Smooth muscle cell (in vitro differentiated cells): ENCODE results near the gene LTK. TPM values are rescaled to one million over a fixed set of nuclear protein-coding genes. Genes with fewer than 3 reads are reported as not detected.

Source experiments
- DNase-seq: peaks from one replicate; lab custom pipeline; 2025; ENCODE audit not compliant: unreplicated experiment; lab: John Stamatoyannopoulos, UW
- H2AFZ ChIP-seq: fragments of 200-600 bp; sonication (generic); 2 replicates; pipeline ENCODE4 v1.6.0; 2016; ENCODE audit warnings: antibody characterized with exemption, low read depth, mild to moderate bottlenecking
- H3F3A ChIP-seq: fragments of 200-600 bp; sonication (generic); 2 replicates; pipeline ENCODE4 v1.6.0; 2017; ENCODE audit warnings: antibody characterized with exemption, low read depth
- H3K27ac ChIP-seq: fragments of 200-600 bp; sonication (generic); 2 replicates; pipeline ENCODE4 v1.5.1; 2016; ENCODE audit warnings: low read depth, mild to moderate bottlenecking
- H3K27me3 ChIP-seq: fragments of 200-600 bp; sonication (generic); 2 replicates; pipeline ENCODE4 v1.6.1; 2016; ENCODE audit warnings: low read depth, mild to moderate bottlenecking
- H3K36me3 ChIP-seq: fragments of 200-600 bp; sonication (generic); 2 replicates; pipeline ENCODE4 v1.5.1; 2016; ENCODE audit warnings: low read depth
- H3K4me1 ChIP-seq: fragments of 200-600 bp; sonication (generic); 2 replicates; pipeline ENCODE4 v1.5.1; 2016; ENCODE audit warnings: low read depth
- H3K4me2 ChIP-seq: fragments of 200-600 bp; sonication (generic); 2 replicates; pipeline ENCODE4 v1.6.0; 2016; ENCODE audit warnings: mild to moderate bottlenecking
- H3K4me3 ChIP-seq: fragments of 200-600 bp; sonication (generic); 2 replicates; pipeline ENCODE4 v1.5.1; 2016; ENCODE audit warnings: mild to moderate bottlenecking
- H3K79me2 ChIP-seq: fragments of 200-600 bp; sonication (generic); 2 replicates; pipeline ENCODE4 v1.6.0; 2016; ENCODE audit warnings: low read depth, mild to moderate bottlenecking
- H3K9ac ChIP-seq: fragments of 200-600 bp; sonication (generic); 2 replicates; pipeline ENCODE4 v1.6.0; 2016; ENCODE audit warnings: low read depth
- H3K9me3 ChIP-seq: fragments of 200-600 bp; sonication (generic); replicated peaks from 2 replicates; pipeline ENCODE4 v1.5.1; 2016; ENCODE audit warnings: low read depth
- H4K20me1 ChIP-seq: fragments of 200-600 bp; sonication (generic); 2 replicates; pipeline ENCODE4 v1.6.0; 2016; ENCODE audit warnings: low read depth
- WGBS: methylation state at CpG from one replicate; pipeline ENCODE4 v1.1.7; 2016; ENCODE audit warnings: low lambda C conversion rate; 5-methylcytosine and 5-hydroxymethylcytosine counted together
- polyA plus RNA-seq: library from polyadenylated mRNA; unstranded; fragments of >200 nt; fragmentation: Nextera tagmentation; extraction: Ambion mirVana; gene quantifications from 2 replicates; pipeline ENCODE4 v1.2.1, GENCODE V29; 2016
- total RNA-seq: library from RNA; depleted of rRNA; stranded (reverse); fragments of >200 nt; gene quantifications from 2 replicates; pipeline ENCODE4 v1.2.3, GENCODE V29; 2014
- TF ChIP-seq, protein P1 (sequence below): fragments of 200-600 bp; sonication (generic); IDR thresholded peaks from 2 replicates; pipeline ENCODE4 v1.5.1; 2017; ENCODE audit warnings: borderline replicate concordance, mild to moderate bottlenecking, antibody characterized with exemption; ENCODE audit not compliant: insufficient read depth, poor library complexity, severe bottlenecking

LTK gene
- total and polyA plus RNA-seq, 2 experiments from 2014 or later = 1.2 to 1.6 TPM

DNA sequence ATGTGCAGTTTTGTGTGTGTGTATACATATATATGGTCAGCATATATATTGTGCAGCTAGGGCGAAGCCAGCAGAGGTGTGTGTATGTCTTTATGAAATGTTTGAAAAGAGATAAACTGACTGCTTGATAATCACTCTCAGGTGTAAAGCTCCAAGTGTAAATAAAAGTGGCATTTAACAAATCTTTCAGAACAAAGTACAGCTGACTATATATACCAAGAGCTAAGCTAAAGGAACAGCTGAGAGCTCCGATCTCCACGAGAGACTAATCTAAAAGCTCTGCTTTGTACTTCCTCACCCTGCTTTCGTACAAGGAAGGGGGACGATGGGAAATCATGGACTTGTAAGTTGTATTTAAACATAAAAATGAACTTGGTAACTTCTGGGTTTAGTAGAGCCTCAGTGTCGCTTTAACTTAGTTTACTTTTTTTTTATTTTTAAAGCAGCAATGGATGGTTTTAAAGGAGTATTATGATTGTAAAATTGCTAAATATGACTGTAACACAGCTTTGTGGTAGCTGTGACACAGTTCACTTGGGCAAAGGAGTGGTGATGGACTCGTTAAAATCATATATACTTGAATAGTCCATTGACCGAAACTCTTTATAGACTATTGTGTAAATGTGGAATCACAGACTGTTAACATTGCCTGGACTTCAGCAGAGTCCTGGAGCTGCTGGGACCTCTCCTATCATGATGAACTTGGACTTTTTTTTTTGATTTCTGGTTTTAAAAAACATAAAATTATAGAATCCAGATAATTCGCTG, 31.3 kb downstream of the LTK start:
- DNase-seq = no peak
- no peaks in the 10 kb centered on the region for H3K79me2 ChIP-seq
- no peak overlapping the region for H2AFZ ChIP-seq
- no peak overlapping the region for H3K27ac ChIP-seq
- no peak overlapping the region for H3K4me3 ChIP-seq
- H3F3A ChIP-seq = no peaks in the 10 kb centered on the region
- no peaks in the 10 kb centered on the region for H3K4me1 ChIP-seq
- peaks cover 2% of the 10 kb centered on the region for H3K36me3 ChIP-seq
- TF ChIP-seq, protein P1, sequence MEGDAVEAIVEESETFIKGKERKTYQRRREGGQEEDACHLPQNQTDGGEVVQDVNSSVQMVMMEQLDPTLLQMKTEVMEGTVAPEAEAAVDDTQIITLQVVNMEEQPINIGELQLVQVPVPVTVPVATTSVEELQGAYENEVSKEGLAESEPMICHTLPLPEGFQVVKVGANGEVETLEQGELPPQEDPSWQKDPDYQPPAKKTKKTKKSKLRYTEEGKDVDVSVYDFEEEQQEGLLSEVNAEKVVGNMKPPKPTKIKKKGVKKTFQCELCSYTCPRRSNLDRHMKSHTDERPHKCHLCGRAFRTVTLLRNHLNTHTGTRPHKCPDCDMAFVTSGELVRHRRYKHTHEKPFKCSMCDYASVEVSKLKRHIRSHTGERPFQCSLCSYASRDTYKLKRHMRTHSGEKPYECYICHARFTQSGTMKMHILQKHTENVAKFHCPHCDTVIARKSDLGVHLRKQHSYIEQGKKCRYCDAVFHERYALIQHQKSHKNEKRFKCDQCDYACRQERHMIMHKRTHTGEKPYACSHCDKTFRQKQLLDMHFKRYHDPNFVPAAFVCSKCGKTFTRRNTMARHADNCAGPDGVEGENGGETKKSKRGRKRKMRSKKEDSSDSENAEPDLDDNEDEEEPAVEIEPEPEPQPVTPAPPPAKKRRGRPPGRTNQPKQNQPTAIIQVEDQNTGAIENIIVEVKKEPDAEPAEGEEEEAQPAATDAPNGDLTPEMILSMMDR = no peak
- no peaks in the 10 kb centered on the region for H3K9me3 ChIP-seq
- H3K9ac ChIP-seq = no peak overlapping the region
- H3K27me3 ChIP-seq = no peaks in the 10 kb centered on the region
- H3K4me2 ChIP-seq = no peak overlapping the region
- no peaks in the 10 kb centered on the region for H4K20me1 ChIP-seq
- 98% methylated on average over 9 of the region's 9 CpGs for WGBS

DNA sequence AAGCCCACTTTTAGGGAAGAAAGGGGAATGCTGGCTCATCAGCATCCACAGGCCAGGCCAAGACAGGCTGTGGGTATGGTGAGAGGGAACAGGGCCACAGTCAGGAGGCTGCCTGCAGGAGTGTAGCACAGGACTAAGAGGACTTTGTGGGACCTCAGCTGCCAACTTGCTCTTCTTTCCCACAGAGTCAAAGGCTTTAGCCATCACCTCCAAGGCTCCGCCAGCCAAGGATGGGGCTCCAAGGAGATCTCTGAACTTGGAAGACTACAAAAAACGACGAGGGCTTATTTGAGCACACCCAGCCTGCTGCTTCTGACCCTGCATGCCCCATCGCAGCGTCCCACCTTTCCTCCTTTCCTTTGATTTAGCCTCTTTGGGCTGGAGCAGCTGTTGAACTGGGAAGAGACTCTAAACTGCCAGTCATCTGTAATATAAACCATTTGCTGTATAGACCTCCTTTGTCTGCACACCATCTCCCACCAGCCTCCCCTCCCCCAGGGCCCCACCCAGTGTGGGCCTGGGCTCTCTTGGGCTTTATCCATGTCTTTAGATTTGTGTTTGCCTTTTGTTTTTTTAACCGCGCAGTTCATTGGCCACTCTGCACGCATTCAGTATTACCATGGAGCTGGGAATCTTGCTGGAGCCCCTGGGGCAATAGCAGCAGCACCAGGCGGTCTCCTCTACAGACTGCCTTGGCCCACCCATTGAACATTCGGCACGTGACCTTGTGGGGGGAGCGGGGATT, 33.1 kb downstream of the LTK start:
- H3K36me3 ChIP-seq = peaks cover 13% of the 10 kb centered on the region

DNA sequence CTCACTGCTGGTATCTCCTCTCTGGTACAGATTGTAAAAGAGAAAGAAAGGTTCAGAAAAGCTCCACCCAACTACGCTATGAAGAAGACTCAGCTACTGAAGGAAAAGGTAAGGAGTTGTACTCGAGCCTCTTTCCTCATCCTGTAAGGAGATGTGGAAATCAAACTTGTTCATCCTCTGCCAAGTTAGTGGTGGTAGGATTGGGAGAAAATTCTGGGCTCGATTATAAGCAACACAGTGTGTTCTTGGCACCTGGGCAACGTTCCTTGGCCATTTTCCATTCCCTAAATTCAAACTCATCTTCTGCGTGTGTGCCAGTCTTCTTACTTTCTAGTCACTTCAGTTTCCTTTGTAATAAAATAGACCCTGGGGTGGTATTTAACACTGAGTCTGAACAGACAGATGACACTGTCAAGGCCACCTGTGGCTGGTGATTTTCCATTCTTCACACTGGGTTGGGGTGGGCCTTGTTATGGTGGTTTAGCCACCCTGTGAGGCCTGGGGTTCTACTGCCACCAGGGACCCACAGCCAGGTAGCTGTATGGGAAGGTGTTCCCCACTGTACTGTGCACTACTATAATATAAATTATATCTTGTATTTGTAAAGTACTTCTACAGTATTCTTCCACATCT, 37.1 kb downstream of the LTK start:
- H3F3A ChIP-seq = no peaks in the 10 kb centered on the region
- no peaks in the 10 kb centered on the region for H3K9me3 ChIP-seq
- H3K27ac ChIP-seq = peak overlapping the region; percentile 86
- no peak for DNase-seq
- no peak overlapping the region for H3K4me2 ChIP-seq
- peaks cover 18% of the 10 kb centered on the region for H3K36me3 ChIP-seq
- H3K27me3 ChIP-seq = no peaks in the 10 kb centered on the region
- H3K4me1 ChIP-seq = no peaks in the 10 kb centered on the region
- no peak overlapping the region for H3K4me3 ChIP-seq
- 96% methylated on average over 5 of the region's 5 CpGs for whole genome bisulfite sequencing
- H4K20me1 ChIP-seq = no peaks in the 10 kb centered on the region
- TF ChIP-seq, protein P1 = no peak
- no peaks in the 10 kb centered on the region for H3K79me2 ChIP-seq
- no peak overlapping the region for H3K9ac ChIP-seq
- H2AFZ ChIP-seq = no peak overlapping the region

More for the DNA sequence above, 33.1 kb downstream of the LTK start:
- H3K9me3 ChIP-seq = no peaks in the 10 kb centered on the region
- DNase-seq = no peak
- no peaks in the 10 kb centered on the region for H3F3A ChIP-seq
- 99% methylated on average over 12 of the region's 12 CpGs for WGBS
- TF ChIP-seq, protein P1 = no peak
- H4K20me1 ChIP-seq = no peaks in the 10 kb centered on the region
- no peak overlapping the region for H2AFZ ChIP-seq
- H3K27ac ChIP-seq = no peak overlapping the region
- no peaks in the 10 kb centered on the region for H3K4me1 ChIP-seq
- no peak overlapping the region for H3K4me2 ChIP-seq
- H3K79me2 ChIP-seq = no peaks in the 10 kb centered on the region
- H3K9ac ChIP-seq = no peak overlapping the region
- no peaks in the 10 kb centered on the region for H3K27me3 ChIP-seq
- H3K4me3 ChIP-seq = no peak overlapping the region
